Stomach (tissue), 4 donors: ENCODE data around the gene SERPINI1.

Experiments
- CTCF ChIP-seq, 7 experiments: fragments of 450-650 bp in 4 of 7; fragments of 200-600 bp in 3 of 7; sonication (generic) in 3 of 7; IDR thresholded peaks; one replicate each; pipeline ENCODE4 v1.5.1; 2016 to 2019; ENCODE audit warnings: antibody characterized with exemption in 7 of 7, control low read depth in 2 of 7, mild to moderate bottlenecking in 1 of 7
- POLR2A ChIP-seq, 4 donors: fragments of 450-650 bp; IDR thresholded peaks; one replicate each; pipeline ENCODE4 v1.6.1; 2016; ENCODE audit warnings: antibody characterized with exemption in 4 of 4, control low read depth in 2 of 4, mild to moderate bottlenecking in 1 of 4, moderate library complexity in 1 of 4

GRCh38 chr3:167728176-167728575 is 7.3 kb upstream of the SERPINI1 start:
- TF ChIP-seq POLR2A (IDR thresholded peaks at IDR 0.05) (no peak), CTCF (IDR thresholded peaks at IDR 0.05) (no peak)
